Measurements from ENCODE around the gene PKHD1.

PKHD1 gene

GRCh38 chr6:52104979-52105378 lies 17.6 kb upstream of the PKHD1 start:
- in situ Hi-C loops (cut with MboI; ENCODE audit: low sequenced_read_pairs), result no loop called here

GRCh38 chr6:52103623-52104022 lies 16.2 kb upstream of the PKHD1 start:
- in situ Hi-C loops (cut with MboI; ENCODE audit: low sequenced_read_pairs), result no loop called here

GRCh38 chr6:52102405-52102804 lies 15.0 kb upstream of the PKHD1 start:
- in situ Hi-C loops (cut with MboI; ENCODE audit: low sequenced_read_pairs), result no loop called here

- in situ Hi-C loops (cut with MboI; ENCODE audit: low sequenced_read_pairs), result no loop called here
Measured at GRCh38 chr6:52098721-52099120, 11.3 kb upstream of the PKHD1 start.

GRCh38 chr6:52089758-52090348 lies 2.4 kb upstream of the PKHD1 start:
- in situ Hi-C loops (cut with MboI; ENCODE audit: low sequenced_read_pairs), result no loop called here

GRCh38 chr6:52086741-52087140 lies 672 bp downstream of the PKHD1 start:
- in situ Hi-C loops (cut with MboI; ENCODE audit: low sequenced_read_pairs), result no loop called here

GRCh38 chr6:52081237-52081636 lies 6.2 kb downstream of the PKHD1 start:
- in situ Hi-C loops (cut with MboI; ENCODE audit: low sequenced_read_pairs), result no loop called here

- in situ Hi-C loops (cut with MboI; ENCODE audit: low sequenced_read_pairs), result no loop called here
Measured at GRCh38 chr6:52077961-52078625, 9.3 kb downstream of the PKHD1 start.

- in situ Hi-C loops (cut with MboI; ENCODE audit: low sequenced_read_pairs), result no loop called here
Measured at GRCh38 chr6:52077180-52077884, 10.1 kb downstream of the PKHD1 start.

- in situ Hi-C loops (cut with MboI; ENCODE audit: low sequenced_read_pairs), result no loop called here
Measured at GRCh38 chr6:52076791-52077179, 10.6 kb downstream of the PKHD1 start.

- in situ Hi-C loops (cut with MboI; ENCODE audit: low sequenced_read_pairs), result no loop called here
Measured at GRCh38 chr6:52074716-52075115, 12.7 kb downstream of the PKHD1 start.

- in situ Hi-C loops (cut with MboI; ENCODE audit: low sequenced_read_pairs), result no loop called here
Measured at GRCh38 chr6:52074155-52074554, 13.3 kb downstream of the PKHD1 start.

GRCh38 chr6:52065621-52066020 lies 21.8 kb downstream of the PKHD1 start:
- in situ Hi-C loops (cut with MboI; ENCODE audit: low sequenced_read_pairs), result no loop called here

- in situ Hi-C loops (cut with MboI; ENCODE audit: low sequenced_read_pairs), result no loop called here
Measured at GRCh38 chr6:52063584-52064344, 23.6 kb downstream of the PKHD1 start.

GRCh38 chr6:52061481-52061880 lies 25.9 kb downstream of the PKHD1 start:
- in situ Hi-C loops (cut with MboI; ENCODE audit: low sequenced_read_pairs), result no loop called here

GRCh38 chr6:52059821-52060220 lies 27.6 kb downstream of the PKHD1 start:
- in situ Hi-C loops (cut with MboI; ENCODE audit: low sequenced_read_pairs), result no loop called here

GRCh38 chr6:52055451-52055850 lies 32.0 kb downstream of the PKHD1 start:
- in situ Hi-C loops (cut with MboI; ENCODE audit: low sequenced_read_pairs), result no loop called here

- in situ Hi-C loops (cut with MboI; ENCODE audit: low sequenced_read_pairs), result no loop called here
Measured at GRCh38 chr6:52053038-52053695, 34.2 kb downstream of the PKHD1 start.

- in situ Hi-C loops (cut with MboI; ENCODE audit: low sequenced_read_pairs), result no loop called here
Measured at GRCh38 chr6:52050051-52050405, 37.4 kb downstream of the PKHD1 start.

- in situ Hi-C loops (cut with MboI; ENCODE audit: low sequenced_read_pairs), result no loop called here
Measured at GRCh38 chr6:52049252-52050050, 38.0 kb downstream of the PKHD1 start.

All from hTERT RPE-1 (cell line).